Endothelial cell of umbilical vein (primary cell): Measurements from ENCODE around the gene TBC1D16.

Source experiments
- EZH2 ChIP-seq: IDR thresholded peaks from 2 replicates; pipeline ENCODE4 v1.6.1; 2012; ENCODE audit warnings: borderline replicate concordance, low read depth, mild to moderate bottlenecking, moderate library complexity, low read length, inconsistent platforms; ENCODE audit not compliant: severe bottlenecking
- FOS ChIP-seq: IDR thresholded peaks from 2 replicates; pipeline ENCODE4 v1.6.1; 2011; ENCODE audit warnings: mild to moderate bottlenecking, low read length, moderate library complexity, borderline replicate concordance; ENCODE audit not compliant: insufficient read depth
- JUN ChIP-seq: IDR thresholded peaks from 2 replicates; pipeline ENCODE4 v1.6.1; 2011; ENCODE audit warnings: borderline replicate concordance, low read depth; ENCODE audit not compliant: insufficient read length, insufficient read depth
- MYC ChIP-seq: IDR thresholded peaks from one replicate; pipeline ENCODE4 v1.6.1; 2011; ENCODE audit warnings: mild to moderate bottlenecking, low read depth, low read length
- POLR2A ChIP-seq: IDR thresholded peaks from 2 replicates; pipeline ENCODE4 v1.6.1; 2012; ENCODE audit warnings: low read depth, mild to moderate bottlenecking, control low read depth, low read length
- POLR2AphosphoS5 ChIP-seq: IDR thresholded peaks from 2 replicates; pipeline ENCODE4 v1.6.1; 2012; ENCODE audit warnings: low read depth, mild to moderate bottlenecking, control low read depth, low read length, moderate library complexity; ENCODE audit not compliant: insufficient read depth
- TF ChIP-seq, protein P1 (sequence below), 2 donors: IDR thresholded peaks; 1 replicate in 1 of 2; 2 replicates in 1 of 2; pipeline ENCODE4 v1.5.1; 2011; ENCODE audit warnings: low read length in 2 of 2, mild to moderate bottlenecking in 2 of 2, moderate library complexity in 2 of 2, control low read depth in 1 of 2, inconsistent platforms in 1 of 2, low read depth in 1 of 2; ENCODE audit not compliant: insufficient read depth in 1 of 2; ENCODE audit errors: extremely low read depth in 1 of 2
- TF ChIP-seq, protein P2 (sequence below): IDR thresholded peaks from 2 replicates; pipeline ENCODE4 v1.6.1; 2011; ENCODE audit not compliant: insufficient read depth, insufficient read length

DNA sequence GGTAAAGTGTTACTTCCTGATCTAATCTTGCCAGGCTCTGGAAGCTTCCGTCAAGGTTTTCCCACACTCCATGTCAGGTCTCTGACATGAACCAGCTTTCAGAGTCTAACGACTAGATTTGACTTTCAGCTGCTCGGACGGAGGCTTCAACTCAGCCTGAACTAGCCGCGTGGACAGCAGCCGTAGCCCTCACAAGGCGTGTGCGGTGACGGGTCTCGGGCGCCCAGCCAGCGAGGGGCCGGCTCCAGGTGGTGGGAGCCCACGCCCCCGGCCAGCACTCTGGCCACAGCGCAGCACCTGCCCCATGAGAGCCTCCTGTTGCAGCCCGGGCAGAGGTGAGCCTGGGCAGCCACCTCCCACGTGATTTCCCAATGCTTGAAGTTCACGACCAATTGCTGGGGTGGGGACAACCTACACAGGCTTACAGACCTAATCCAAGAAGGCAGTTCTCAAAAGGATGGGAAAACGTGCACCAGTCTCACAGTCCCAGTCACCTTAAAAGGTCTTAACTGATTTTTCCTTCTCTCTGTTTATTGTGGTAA is 45.5 kb downstream of the TBC1D16 start:
- TF ChIP-seq, protein P1, sequence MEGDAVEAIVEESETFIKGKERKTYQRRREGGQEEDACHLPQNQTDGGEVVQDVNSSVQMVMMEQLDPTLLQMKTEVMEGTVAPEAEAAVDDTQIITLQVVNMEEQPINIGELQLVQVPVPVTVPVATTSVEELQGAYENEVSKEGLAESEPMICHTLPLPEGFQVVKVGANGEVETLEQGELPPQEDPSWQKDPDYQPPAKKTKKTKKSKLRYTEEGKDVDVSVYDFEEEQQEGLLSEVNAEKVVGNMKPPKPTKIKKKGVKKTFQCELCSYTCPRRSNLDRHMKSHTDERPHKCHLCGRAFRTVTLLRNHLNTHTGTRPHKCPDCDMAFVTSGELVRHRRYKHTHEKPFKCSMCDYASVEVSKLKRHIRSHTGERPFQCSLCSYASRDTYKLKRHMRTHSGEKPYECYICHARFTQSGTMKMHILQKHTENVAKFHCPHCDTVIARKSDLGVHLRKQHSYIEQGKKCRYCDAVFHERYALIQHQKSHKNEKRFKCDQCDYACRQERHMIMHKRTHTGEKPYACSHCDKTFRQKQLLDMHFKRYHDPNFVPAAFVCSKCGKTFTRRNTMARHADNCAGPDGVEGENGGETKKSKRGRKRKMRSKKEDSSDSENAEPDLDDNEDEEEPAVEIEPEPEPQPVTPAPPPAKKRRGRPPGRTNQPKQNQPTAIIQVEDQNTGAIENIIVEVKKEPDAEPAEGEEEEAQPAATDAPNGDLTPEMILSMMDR (IDR thresholded peaks at IDR 0.05; ENCODE audit: extremely low read depth in 1 of 2, insufficient read depth in 1 of 2, low read depth in 1 of 2, low read length in 2 of 2) = no peak
- TF ChIP-seq POLR2AphosphoS5 (no peak), POLR2A (no peak), MYC (no peak), JUN (no peak), EZH2 (no peak), FOS (no peak)
- TF ChIP-seq, protein P2, sequence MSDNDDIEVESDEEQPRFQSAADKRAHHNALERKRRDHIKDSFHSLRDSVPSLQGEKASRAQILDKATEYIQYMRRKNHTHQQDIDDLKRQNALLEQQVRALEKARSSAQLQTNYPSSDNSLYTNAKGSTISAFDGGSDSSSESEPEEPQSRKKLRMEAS = no peak
